H9 (cell line): ENCODE results near the gene CD46. TPM values are rescaled to one million over a fixed set of nuclear protein-coding genes. Genes with fewer than 3 reads are reported as not detected.

Experiments
- DNase-seq: peaks from one replicate; pipeline ENCODE4 v3.0.0-alpha.2; 2017
- H2AFZ ChIP-seq: one replicate; pipeline ENCODE4 v1.6.1; 2013; ENCODE audit warnings: mild to moderate bottlenecking, low read length, control low read depth, moderate library complexity
- H2AK5ac ChIP-seq: 2 replicates; pipeline ENCODE4 v1.6.1; 2013; ENCODE audit warnings: low read length, control low read depth, mixed read lengths; ENCODE audit not compliant: insufficient read length
- H2BK120ac ChIP-seq: one replicate; pipeline ENCODE4 v1.6.1; 2013; ENCODE audit warnings: low read depth, mild to moderate bottlenecking, low read length, control low read depth, inconsistent platforms; ENCODE audit not compliant: poor library complexity, severe bottlenecking
- H2BK12ac ChIP-seq: 2 replicates; pipeline ENCODE4 v1.6.1; 2013; ENCODE audit warnings: low read length, control low read depth, mixed read lengths, low read depth; ENCODE audit not compliant: insufficient read length
- H2BK15ac ChIP-seq: 2 replicates; pipeline ENCODE4 v1.6.1; 2013; ENCODE audit warnings: low read depth, low read length, control low read depth
- H2BK20ac ChIP-seq: one replicate; pipeline ENCODE4 v1.6.1; 2013; ENCODE audit warnings: low read depth, mild to moderate bottlenecking, low read length, control low read depth, inconsistent platforms; ENCODE audit not compliant: poor library complexity, severe bottlenecking
- H2BK5ac ChIP-seq: 2 replicates; pipeline ENCODE4 v1.6.1; 2013; ENCODE audit warnings: low read length, control low read depth, mixed read lengths; ENCODE audit not compliant: insufficient read length
- H3K14ac ChIP-seq: 2 replicates; pipeline ENCODE4 v1.6.1; 2013; ENCODE audit warnings: low read length, control low read depth; ENCODE audit not compliant: insufficient read depth
- H3K18ac ChIP-seq: 2 replicates; pipeline ENCODE4 v1.6.1; 2013; ENCODE audit warnings: low read depth, mild to moderate bottlenecking, mixed read lengths, low read length, control low read depth; ENCODE audit not compliant: insufficient read length
- H3K23ac ChIP-seq: 2 replicates; pipeline ENCODE4 v1.6.1; 2013; ENCODE audit warnings: low read length, control low read depth, mixed read lengths, low read depth; ENCODE audit not compliant: insufficient read length
- H3K23me2 ChIP-seq: 2 replicates; pipeline ENCODE4 v1.6.1; 2013; ENCODE audit warnings: low read depth, mild to moderate bottlenecking, mixed read lengths, low read length, control low read depth; ENCODE audit not compliant: insufficient read length, poor library complexity, severe bottlenecking
- H3K27ac ChIP-seq: 2 replicates; pipeline ENCODE4 v1.5.1; 2013; ENCODE audit warnings: low read length, control low read depth, mixed read lengths, low read depth; ENCODE audit not compliant: insufficient read length
- H3K27me3 ChIP-seq: 2 replicates; pipeline ENCODE4 v1.6.1; 2013; ENCODE audit warnings: low read length, control low read depth, inconsistent platforms; ENCODE audit not compliant: insufficient read depth
- H3K4ac ChIP-seq: 2 replicates; pipeline ENCODE4 v1.6.1; 2013; ENCODE audit warnings: low read depth, mild to moderate bottlenecking, control low read depth, inconsistent platforms, low read length, moderate library complexity
- H3K4me1 ChIP-seq: 2 replicates; pipeline ENCODE4 v1.6.1; 2013; ENCODE audit warnings: low read length, control low read depth, inconsistent platforms; ENCODE audit not compliant: insufficient read depth
- H3K4me2 ChIP-seq: 2 replicates; pipeline ENCODE4 v1.6.1; 2013; ENCODE audit warnings: low read length, control low read depth, mixed read lengths; ENCODE audit not compliant: insufficient read length, insufficient read depth
- H3K56ac ChIP-seq: 2 replicates; pipeline ENCODE4 v1.6.1; 2013; ENCODE audit warnings: low read depth, mild to moderate bottlenecking, mixed read lengths, low read length, control low read depth; ENCODE audit not compliant: insufficient read length
- H3K79me1 ChIP-seq: 2 replicates; pipeline ENCODE4 v1.6.1; 2013; ENCODE audit warnings: low read depth, mild to moderate bottlenecking, moderate library complexity, low read length, control low read depth, inconsistent platforms; ENCODE audit not compliant: insufficient read depth, poor library complexity, severe bottlenecking
- H3K79me2 ChIP-seq: 2 replicates; pipeline ENCODE4 v1.6.1; 2013; ENCODE audit warnings: low read length, control low read depth, inconsistent platforms; ENCODE audit not compliant: insufficient read depth
- H3K9ac ChIP-seq: 2 replicates; pipeline ENCODE4 v1.6.1; 2013; ENCODE audit warnings: low read length, control low read depth, mixed read lengths; ENCODE audit not compliant: insufficient read length; ENCODE audit errors: extremely low read depth
- H3K9me3 ChIP-seq: one replicate; pipeline ENCODE4 v1.6.1; 2013; ENCODE audit warnings: low read depth, low read length, inconsistent platforms; ENCODE audit not compliant: control insufficient read depth
- H3T11ph ChIP-seq: one replicate; pipeline ENCODE4 v1.6.1; 2013; ENCODE audit warnings: mild to moderate bottlenecking, low read length, control low read depth, inconsistent platforms
- H4K20me1 ChIP-seq: one replicate; pipeline ENCODE4 v1.6.1; 2013; ENCODE audit not compliant: control insufficient read depth, insufficient read length, insufficient read depth
- H4K5ac ChIP-seq: 2 replicates; pipeline ENCODE4 v1.6.1; 2013; ENCODE audit warnings: low read depth, mild to moderate bottlenecking, mixed read lengths, low read length, control low read depth; ENCODE audit not compliant: insufficient read length
- H4K8ac ChIP-seq: replicated peaks from 2 replicates; pipeline ENCODE4 v1.6.1; 2013; ENCODE audit warnings: low read length, control low read depth, mixed read lengths, low read depth; ENCODE audit not compliant: insufficient read length
- H4K91ac ChIP-seq: 2 replicates; pipeline ENCODE4 v1.6.1; 2013; ENCODE audit warnings: low read depth, mild to moderate bottlenecking, moderate library complexity, mixed read lengths, low read length, control low read depth; ENCODE audit not compliant: insufficient read length
- H3K27ac Mint-ChIP-seq, 3 experiments: 2 replicates in 2 of 3; 3 replicates in 1 of 3; pipeline ENCODE4 v1.8.0; 2020 to 2021; ENCODE audit warnings: mixed read lengths in 3 of 3, mild to moderate bottlenecking in 1 of 3, moderate library complexity in 1 of 3
- H3K27me3 Mint-ChIP-seq: 2 replicates; pipeline ENCODE4 v1.8.0; 2021; ENCODE audit warnings: low read depth, mild to moderate bottlenecking, moderate library complexity, mixed read lengths
- H3K36me3 Mint-ChIP-seq, 3 experiments: 2 replicates in 2 of 3; 3 replicates in 1 of 3; pipeline ENCODE4 v1.8.0; 2020 to 2021; ENCODE audit warnings: low read depth in 3 of 3, mixed read lengths in 3 of 3; ENCODE audit not compliant: insufficient read depth in 1 of 3
- H3K4me1 Mint-ChIP-seq, 2 experiments: 2 replicates each; pipeline ENCODE4 v1.8.0; 2020; ENCODE audit warnings: mixed read lengths in 2 of 2
- H3K4me3 Mint-ChIP-seq, 2 experiments: 2 replicates in 1 of 2; 3 replicates in 1 of 2; pipeline ENCODE4 v1.8.0; 2020 to 2021; ENCODE audit warnings: mild to moderate bottlenecking in 2 of 2, mixed read lengths in 2 of 2, moderate library complexity in 1 of 2
- H3K9me3 Mint-ChIP-seq, 2 experiments: 2 replicates in 1 of 2; 3 replicates in 1 of 2; pipeline ENCODE4 v1.8.0; 2020; ENCODE audit warnings: mild to moderate bottlenecking in 2 of 2, mixed read lengths in 2 of 2, moderate library complexity in 1 of 2
- WGBS: extraction: QIAGEN DNeasy Blood & Tissue Kit; methylation state at CpG from one replicate; pipeline ENCODE4 v1.1.7; 2013; ENCODE audit warnings: missing lambda C conversion rate, low lambda C conversion rate, mixed read lengths; ENCODE audit not compliant: insufficient read length; ENCODE audit errors: extremely low coverage; 5-methylcytosine and 5-hydroxymethylcytosine counted together
- total RNA-seq: library from RNA; stranded (reverse); gene quantifications from 2 replicates; pipeline ENCODE4 v1.2.1, GENCODE V29; 2021
- TF ChIP-seq, protein P1 (sequence below): fragments of 200-600 bp; sonication (generic); conservative IDR thresholded peaks from 3 replicates; pipeline ENCODE4 v1.8.0; 2021; ENCODE audit warnings: antibody characterized with exemption, mild to moderate bottlenecking

CD46 gene
- total RNA-seq, 1 experiment from 2014 or later = 89.2 TPM

DNA sequence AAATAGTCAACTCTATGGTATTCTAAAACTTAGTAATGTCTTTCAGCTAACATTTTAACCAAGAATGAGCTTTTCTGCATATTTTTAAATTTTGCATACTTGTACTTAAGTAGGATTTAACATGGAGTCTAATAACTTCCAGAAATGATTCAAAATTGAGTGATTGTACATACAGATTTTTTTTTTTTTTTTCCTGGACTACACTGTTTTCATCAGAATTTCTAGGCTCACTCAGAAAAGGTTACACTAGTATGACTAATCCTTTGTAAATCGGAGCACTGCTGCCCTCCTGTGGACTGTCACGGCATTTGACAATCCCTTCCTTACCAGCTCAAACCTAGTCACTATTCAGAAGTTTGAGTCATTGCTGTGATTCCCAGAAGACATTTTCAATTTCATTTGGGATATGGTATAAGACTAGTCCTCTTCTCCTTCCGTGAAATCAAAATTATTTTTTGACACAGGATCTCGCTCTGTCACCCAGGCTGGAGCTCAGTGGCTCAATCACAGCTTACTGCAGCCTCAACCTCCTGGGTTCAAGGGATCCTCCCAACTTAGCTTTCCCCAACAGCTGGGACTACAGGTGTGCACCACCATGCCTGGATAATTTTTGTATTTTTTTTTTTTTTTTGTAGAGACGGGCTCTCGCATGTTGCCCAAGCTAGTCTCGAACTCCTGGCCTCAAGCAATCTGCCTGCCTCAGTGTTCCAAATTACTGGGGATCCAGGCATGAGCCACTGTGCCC lies 45.5 kb downstream of the CD46 start:
- Histone ChIP-seq H3K27ac (no peak overlapping the region), H3K4me1 (no peaks in the 10 kb centered on the region), H3T11ph (no peak overlapping the region), H2BK5ac (no peak overlapping the region), H2AK5ac (no peak overlapping the region), H2BK20ac (no peak overlapping the region), H3K9me3 (no peaks in the 10 kb centered on the region), H2BK15ac (no peak overlapping the region), H4K5ac (no peak overlapping the region), H3K56ac (no peak overlapping the region), H2BK12ac (no peak overlapping the region), H4K8ac (no peak overlapping the region), H3K9ac (no peak overlapping the region), H3K79me2 (no peaks in the 10 kb centered on the region), H2AFZ (no peak overlapping the region), H3K23me2 (no peaks in the 10 kb centered on the region), H4K20me1 (no peaks in the 10 kb centered on the region), H4K91ac (no peak overlapping the region), H3K23ac (no peak overlapping the region), H3K4me2 (no peak overlapping the region), H3K79me1 (no peaks in the 10 kb centered on the region), H3K4ac (no peak overlapping the region), H3K14ac (no peak overlapping the region), H2BK120ac (no peak overlapping the region), H3K27me3 (no peaks in the 10 kb centered on the region), H3K18ac (no peak overlapping the region)
- WGBS = no CpG with 5 or more reads among the region's 7 CpGs
- TF ChIP-seq, protein P1, sequence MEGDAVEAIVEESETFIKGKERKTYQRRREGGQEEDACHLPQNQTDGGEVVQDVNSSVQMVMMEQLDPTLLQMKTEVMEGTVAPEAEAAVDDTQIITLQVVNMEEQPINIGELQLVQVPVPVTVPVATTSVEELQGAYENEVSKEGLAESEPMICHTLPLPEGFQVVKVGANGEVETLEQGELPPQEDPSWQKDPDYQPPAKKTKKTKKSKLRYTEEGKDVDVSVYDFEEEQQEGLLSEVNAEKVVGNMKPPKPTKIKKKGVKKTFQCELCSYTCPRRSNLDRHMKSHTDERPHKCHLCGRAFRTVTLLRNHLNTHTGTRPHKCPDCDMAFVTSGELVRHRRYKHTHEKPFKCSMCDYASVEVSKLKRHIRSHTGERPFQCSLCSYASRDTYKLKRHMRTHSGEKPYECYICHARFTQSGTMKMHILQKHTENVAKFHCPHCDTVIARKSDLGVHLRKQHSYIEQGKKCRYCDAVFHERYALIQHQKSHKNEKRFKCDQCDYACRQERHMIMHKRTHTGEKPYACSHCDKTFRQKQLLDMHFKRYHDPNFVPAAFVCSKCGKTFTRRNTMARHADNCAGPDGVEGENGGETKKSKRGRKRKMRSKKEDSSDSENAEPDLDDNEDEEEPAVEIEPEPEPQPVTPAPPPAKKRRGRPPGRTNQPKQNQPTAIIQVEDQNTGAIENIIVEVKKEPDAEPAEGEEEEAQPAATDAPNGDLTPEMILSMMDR = peak; percentile 83
- Mint-ChIP-seq H3K4me3 (no peak overlapping the region), H3K27ac (0 out of 7 replicates have a peak overlapping the region, but pooled peaks of 1 of the 3 experiments have one; percentile 18), H3K36me3 (peaks cover 4 to 20% (median 12%) of the 10 kb centered on the region in 3 experiments; a peak in 6 of 7 replicates), H3K27me3 (no peaks in the 10 kb centered on the region), H3K4me1 (peaks cover 0 to 10% of the 10 kb centered on the region in 2 experiments; a peak in 2 of 4 replicates), H3K9me3 (no peaks in the 10 kb centered on the region)
- peak; percentile 71 for DNase-seq
